Uterus (tissue), 2 donors: ENCODE results near the gene ACSL4.

Source experiments
- POLR2A ChIP-seq, 2 donors: fragments of 450-650 bp; IDR thresholded peaks; one replicate each; pipeline ENCODE4 v1.6.1; 2016; ENCODE audit warnings: antibody characterized with exemption in 2 of 2, mild to moderate bottlenecking in 1 of 2, moderate library complexity in 1 of 2
- TF ChIP-seq, protein P1 (sequence below), 4 experiments: fragments of 200-600 bp in 2 of 4; fragments of 450-650 bp in 2 of 4; sonication (generic) in 2 of 4; IDR thresholded peaks; one replicate each; pipeline ENCODE4 v1.5.1; 2016 to 2019; ENCODE audit warnings: antibody characterized with exemption in 4 of 4, mild to moderate bottlenecking in 2 of 4, moderate library complexity in 1 of 4

- TF ChIP-seq POLR2A (IDR thresholded peaks at IDR 0.05), result no peak
- TF ChIP-seq, protein P1, sequence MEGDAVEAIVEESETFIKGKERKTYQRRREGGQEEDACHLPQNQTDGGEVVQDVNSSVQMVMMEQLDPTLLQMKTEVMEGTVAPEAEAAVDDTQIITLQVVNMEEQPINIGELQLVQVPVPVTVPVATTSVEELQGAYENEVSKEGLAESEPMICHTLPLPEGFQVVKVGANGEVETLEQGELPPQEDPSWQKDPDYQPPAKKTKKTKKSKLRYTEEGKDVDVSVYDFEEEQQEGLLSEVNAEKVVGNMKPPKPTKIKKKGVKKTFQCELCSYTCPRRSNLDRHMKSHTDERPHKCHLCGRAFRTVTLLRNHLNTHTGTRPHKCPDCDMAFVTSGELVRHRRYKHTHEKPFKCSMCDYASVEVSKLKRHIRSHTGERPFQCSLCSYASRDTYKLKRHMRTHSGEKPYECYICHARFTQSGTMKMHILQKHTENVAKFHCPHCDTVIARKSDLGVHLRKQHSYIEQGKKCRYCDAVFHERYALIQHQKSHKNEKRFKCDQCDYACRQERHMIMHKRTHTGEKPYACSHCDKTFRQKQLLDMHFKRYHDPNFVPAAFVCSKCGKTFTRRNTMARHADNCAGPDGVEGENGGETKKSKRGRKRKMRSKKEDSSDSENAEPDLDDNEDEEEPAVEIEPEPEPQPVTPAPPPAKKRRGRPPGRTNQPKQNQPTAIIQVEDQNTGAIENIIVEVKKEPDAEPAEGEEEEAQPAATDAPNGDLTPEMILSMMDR (IDR thresholded peaks at IDR 0.05), result no peak
These were observed 37.7 kb upstream of the ACSL4 start for GRCh38 chrX:109770780-109771179.
